HCT116 (cell line): Measurements from ENCODE around the gene CALD1. TPM values are rescaled to one million over a fixed set of nuclear protein-coding genes. Genes with fewer than 3 reads are reported as not detected.
A peak's percentile ranks its signal among the peaks of the same experiment; 100 is the strongest.

ENCODE experiments used
- ATAC-seq: fragments of 200-7000 bp; cut with Tn5 transposase; 2 replicates; pipeline ENCODE4 v1.9.1; 2020; ENCODE audit warnings: mild to moderate bottlenecking, moderate library complexity
- BruUV-seq: library from RNA; stranded (reverse); fragments of 400-500 nt; replicated peaks from 2 replicates; lab custom pipeline; 2021; lab: Mats Ljungman, UMichigan
- CTCF ChIA-PET: fragments of 300-600 bp; sonication (Branson Sonifier 250); formaldehyde crosslinking; loops from one replicate; lab custom pipeline; 2021; ENCODE audit warnings: antibody characterized with exemption; lab: Charles Lee
- POLR2A ChIA-PET: fragments of 300-600, 350-600 bp; sonication (Branson Sonifier 250); formaldehyde crosslinking; loops from one replicate; lab custom pipeline; 2021; ENCODE audit warnings: antibody characterized with exemption; lab: Charles Lee
- RAD21 ChIA-PET, 2 experiments: fragments of 300-600 bp; sonication (Branson Sonifier 250); formaldehyde crosslinking; loops; one replicate each; lab custom pipeline; 2023; ENCODE audit warnings: low total read pairs in 2 of 2; ENCODE audit not compliant: uncharacterized antibody in 2 of 2, unreplicated experiment in 2 of 2, low non-redundant PET in 1 of 2; lab: Charles Lee
- DNase-seq: peaks from one replicate; pipeline ENCODE4 v3.0.0-alpha.2; 2010; ENCODE audit warnings: low read depth, low spot score
- H2AFZ ChIP-seq: fragments of 200-600 bp; shearing (Covaris generic), sonication (generic); 2 replicates; pipeline ENCODE4 v1.6.1; 2017; ENCODE audit warnings: low read depth, mixed run types, mixed read lengths, antibody characterized with exemption, low read length; ENCODE audit not compliant: poor library complexity, severe bottlenecking
- H3K27ac ChIP-seq: 2 replicates; pipeline ENCODE4 v1.5.1; 2012; ENCODE audit warnings: low read depth, low read length
- H3K27me3 ChIP-seq: fragments of 200-600 bp; sonication (generic); 2 replicates; pipeline ENCODE4 v1.6.1; 2016; ENCODE audit warnings: mixed run types, low read length, mixed read lengths; ENCODE audit not compliant: insufficient read depth
- H3K36me3 ChIP-seq, 2 experiments: fragments of 200-500 bp in 1 of 2; fragments of 200-600 bp in 1 of 2; sonication (Bioruptor generic) in 1 of 2; sonication (generic) in 1 of 2; 2 replicates each; pipeline versions ENCODE4 v1.5.1 to v1.6.1; 2014 to 2016; ENCODE audit warnings: low read length in 2 of 2, inconsistent platforms in 1 of 2, mixed read lengths in 1 of 2, mixed run types in 1 of 2; ENCODE audit not compliant: insufficient read depth in 2 of 2, control insufficient read depth in 1 of 2
- H3K4me1 ChIP-seq, 2 experiments: fragments of 200-600 bp in 1 of 2; sonication (generic) in 1 of 2; 2 replicates each; pipeline versions ENCODE4 v1.5.1 to v1.6.1; 2012 to 2017; ENCODE audit warnings: low read length in 2 of 2, inconsistent platforms in 1 of 2, mild to moderate bottlenecking in 1 of 2, mixed read lengths in 1 of 2, mixed run types in 1 of 2, moderate library complexity in 1 of 2; ENCODE audit not compliant: insufficient read depth in 2 of 2, control insufficient read depth in 1 of 2
- H3K4me2 ChIP-seq: fragments of 200-600 bp; sonication (generic); 2 replicates; pipeline ENCODE4 v1.6.1; 2017; ENCODE audit warnings: mixed run types, low read length, mixed read lengths
- H3K4me3 ChIP-seq, 2 experiments: fragments of 200-600 bp in 1 of 2; sonication (generic) in 1 of 2; replicated peaks in 1 of 2; 2 replicates each; pipeline ENCODE4 v1.5.1; 2011 to 2016; ENCODE audit warnings: low read length in 2 of 2, control low read depth in 1 of 2, low read depth in 1 of 2, mild to moderate bottlenecking in 1 of 2, mixed read lengths in 1 of 2, mixed run types in 1 of 2
- H3K79me2 ChIP-seq: fragments of 200-600 bp; sonication (generic); 2 replicates; pipeline ENCODE4 v1.6.1; 2017; ENCODE audit warnings: mild to moderate bottlenecking, mixed run types, low read length, moderate library complexity, mixed read lengths; ENCODE audit not compliant: insufficient read depth
- H3K9ac ChIP-seq: fragments of 200-600 bp; sonication (generic); 2 replicates; pipeline ENCODE4 v1.6.1; 2016; ENCODE audit warnings: low read length, mixed read lengths
- H3K9me2 ChIP-seq: fragments of 200-600 bp; sonication (generic), shearing (Covaris generic); 2 replicates; pipeline ENCODE4 v1.6.1; 2017; ENCODE audit warnings: mixed run types, mild to moderate bottlenecking, moderate library complexity; ENCODE audit not compliant: insufficient read depth
- H3K9me3 ChIP-seq, 2 experiments: fragments of 200-500 bp in 1 of 2; fragments of 200-600 bp in 1 of 2; sonication (Bioruptor generic) in 1 of 2; sonication (generic) in 1 of 2; 2 replicates each; pipeline ENCODE4 v1.6.1; 2014 to 2017; ENCODE audit warnings: low read length in 2 of 2, mixed read lengths in 2 of 2, inconsistent platforms in 1 of 2, low read depth in 1 of 2, mild to moderate bottlenecking in 1 of 2, mixed run types in 1 of 2, moderate library complexity in 1 of 2; ENCODE audit not compliant: control insufficient read depth in 1 of 2, insufficient read depth in 1 of 2
- H4K20me1 ChIP-seq: fragments of 200-600 bp; sonication (generic), shearing (Covaris generic); 2 replicates; pipeline ENCODE4 v1.6.1; 2017; ENCODE audit warnings: mixed run types, mild to moderate bottlenecking, moderate library complexity; ENCODE audit not compliant: insufficient read depth
- CEBPB ChIP-seq: IDR thresholded peaks from 2 replicates; pipeline ENCODE4 v1.6.1; 2012; ENCODE audit warnings: low read depth
- CTCF ChIP-seq, 3 experiments: fragments of 200-600 bp in 1 of 3; sonication (generic) in 1 of 3; IDR thresholded peaks in 2 of 3; conservative IDR thresholded peaks in 1 of 3; 2 replicates each; pipeline ENCODE4 v1.5.1; 2012 to 2017; ENCODE audit warnings: low read depth in 2 of 3, low read length in 2 of 3, antibody characterized with exemption in 1 of 3, borderline replicate concordance in 1 of 3, control low read depth in 1 of 3, mild to moderate bottlenecking in 1 of 3, mixed read lengths in 1 of 3, mixed run types in 1 of 3, moderate library complexity in 1 of 3; ENCODE audit not compliant: insufficient read depth in 1 of 3
- ELF1 ChIP-seq: IDR thresholded peaks from 2 replicates; pipeline ENCODE4 v1.6.1; 2012; ENCODE audit warnings: low read depth, borderline replicate concordance
- EZH2 ChIP-seq: fragments of 200-600 bp; sonication (generic); IDR thresholded peaks from 2 replicates; pipeline ENCODE4 v1.6.1; 2017; ENCODE audit warnings: antibody characterized with exemption, mixed run types
- EZH2phosphoT487 ChIP-seq: fragments of 200-600 bp; IDR thresholded peaks from 2 replicates; pipeline ENCODE4 v1.6.1; 2018; ENCODE audit warnings: antibody characterized with exemption, borderline replicate concordance
- FOSL1 ChIP-seq: IDR thresholded peaks from 2 replicates; pipeline ENCODE4 v1.6.1; 2012; ENCODE audit warnings: low read depth
- POLR2A ChIP-seq: IDR thresholded peaks from 2 replicates; pipeline ENCODE4 v1.7.0; 2011; ENCODE audit warnings: borderline replicate concordance; ENCODE audit not compliant: insufficient read depth, insufficient read length; ENCODE audit errors: extremely low read depth
- RAD21 ChIP-seq: IDR thresholded peaks from 2 replicates; pipeline ENCODE4 v1.6.1; 2012; ENCODE audit warnings: low read depth, mild to moderate bottlenecking
- REST ChIP-seq: IDR thresholded peaks from 2 replicates; pipeline ENCODE4 v1.6.1; 2012; ENCODE audit warnings: low read depth
- SRF ChIP-seq: IDR thresholded peaks from 2 replicates; pipeline ENCODE4 v1.6.1; 2012; ENCODE audit warnings: low read depth
- ZBTB33 ChIP-seq: IDR thresholded peaks from 2 replicates; pipeline ENCODE4 v1.6.1; 2011; ENCODE audit warnings: mild to moderate bottlenecking, low read length, moderate library complexity; ENCODE audit not compliant: insufficient replicate concordance; ENCODE audit errors: extremely low read depth
- ZFX ChIP-seq: fragments of 450-650 bp; IDR thresholded peaks from 2 replicates; pipeline ENCODE4 v1.6.1; 2017
- intact Hi-C: fragments of 100-400 bp; cut with micrococcal nuclease; formaldehyde crosslinking; loops from 2 replicates; pipeline ENCODE4 v1.10.0; 2022
- total RNA-seq: library from RNA; stranded (reverse); gene quantifications from one replicate; pipeline ENCODE4 v1.2.1, GENCODE V29; 2021; ENCODE audit not compliant: unreplicated experiment

CALD1 gene
- total RNA-seq, 1 experiment from 2014 or later: 66.8 TPM

GRCh38 chr7:134755422-134756022 is 23.9 kb upstream of the CALD1 start:
- Histone ChIP-seq H3K9me3 (no peaks in the 10 kb centered on the region), H3K4me3 (no peak overlapping the region), H3K9me2 (no peaks in the 10 kb centered on the region), H3K36me3 (no peaks in the 10 kb centered on the region), H3K79me2 (no peaks in the 10 kb centered on the region), H3K27me3 (no peaks in the 10 kb centered on the region), H3K4me2 (no peak overlapping the region), H4K20me1 (no peaks in the 10 kb centered on the region), H3K4me1 (no peaks in the 10 kb centered on the region), H2AFZ (peak overlapping the region; percentile 44), H3K9ac (no peak overlapping the region), H3K27ac (no peak overlapping the region)
- POLR2A ChIA-PET: no interaction called here
- peak; percentile 79 for ATAC-seq
- CTCF ChIA-PET: interaction anchor here (0.7 to 1.4 kb wide), 3 partner anchors 12 to 123 kb away, joined by 3 to 5 read pairs (median 4); no protein-coding TSS in a partner anchor
- TF ChIP-seq RAD21: peak; percentile 42; the same call in 1 of the 2 replicates
- TF ChIP-seq CTCF (IDR thresholded peaks at IDR 0.05 in 2 of 3, conservative IDR thresholded peaks at IDR 0.05 in 1 of 3; ENCODE audit: borderline replicate concordance in 1 of 3, insufficient read depth in 1 of 3, low read depth in 2 of 3, low read length in 2 of 3): peak; percentile 43 to 71 (median 67); a peak in 5 of 6 replicates
- TF ChIP-seq EZH2phosphoT487: no peak
- BruUV-seq: no TSS peak
- intact Hi-C loops: loop anchor here (1.0 to 10.0 kb wide), 2 partner anchors 122 to 199 kb away; no protein-coding TSS in a partner anchor
- no peak for DNase-seq
- RAD21 ChIA-PET: no interaction called here

DNA sequence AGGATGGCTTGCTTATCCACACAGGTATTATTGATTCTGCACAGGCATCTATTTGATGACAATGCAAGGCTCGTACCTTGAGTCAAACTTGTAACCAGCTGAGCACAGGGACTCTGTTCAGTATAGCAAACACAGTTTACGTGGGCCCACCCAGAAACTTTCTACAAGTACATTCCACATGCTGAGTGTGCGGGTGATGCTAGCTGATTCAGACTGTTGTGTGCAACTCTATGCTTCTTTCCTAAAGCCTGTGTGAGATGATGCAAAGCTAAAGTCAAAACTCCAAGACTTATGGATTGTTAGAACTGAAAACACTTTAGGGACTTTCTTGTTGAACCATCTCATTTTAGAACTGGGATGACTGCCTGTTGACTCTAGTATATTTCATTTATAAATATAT is 21.5 kb upstream of the CALD1 start:
- RAD21 ChIA-PET: no interaction called here
- DNase-seq (no peak), ATAC-seq (no peak)
- H2AFZ ChIP-seq: no peak overlapping the region
- POLR2A ChIA-PET: no interaction called here
- CTCF ChIA-PET: no interaction called here
- no peaks in the 10 kb centered on the region; the same call in 1 of the 2 replicates for H3K9me2 ChIP-seq
- H4K20me1 ChIP-seq: no peaks in the 10 kb centered on the region
- intact Hi-C loops: loop anchor here (10.0 kb wide), 1 partner anchor 197 kb away; no protein-coding TSS in a partner anchor
- H3K4me1 ChIP-seq: no peaks in the 10 kb centered on the region
- no peaks in the 10 kb centered on the region for H3K79me2 ChIP-seq
- no peaks in the 10 kb centered on the region for H3K9me3 ChIP-seq
- no TSS peak for BruUV-seq
- no peaks in the 10 kb centered on the region for H3K36me3 ChIP-seq
- TF ChIP-seq FOSL1 (no peak), POLR2A (no peak), SRF (no peak), ELF1 (no peak), EZH2 (no peak), ZFX (no peak), REST (no peak), ZBTB33 (no peak), CEBPB (no peak)
- no peak overlapping the region for H3K4me3 ChIP-seq
- H3K27ac ChIP-seq: no peak overlapping the region
- H3K9ac ChIP-seq: no peak overlapping the region
- H3K27me3 ChIP-seq: no peaks in the 10 kb centered on the region
- H3K4me2 ChIP-seq: no peak overlapping the region
